ENCODE measurements around the gene ZNF512B.
"Not testable (repeated sequence)": the region's sequence is repeated elsewhere in the genome, so short reads cannot be mapped to it uniquely, and the experiment has no call there.

DNA sequence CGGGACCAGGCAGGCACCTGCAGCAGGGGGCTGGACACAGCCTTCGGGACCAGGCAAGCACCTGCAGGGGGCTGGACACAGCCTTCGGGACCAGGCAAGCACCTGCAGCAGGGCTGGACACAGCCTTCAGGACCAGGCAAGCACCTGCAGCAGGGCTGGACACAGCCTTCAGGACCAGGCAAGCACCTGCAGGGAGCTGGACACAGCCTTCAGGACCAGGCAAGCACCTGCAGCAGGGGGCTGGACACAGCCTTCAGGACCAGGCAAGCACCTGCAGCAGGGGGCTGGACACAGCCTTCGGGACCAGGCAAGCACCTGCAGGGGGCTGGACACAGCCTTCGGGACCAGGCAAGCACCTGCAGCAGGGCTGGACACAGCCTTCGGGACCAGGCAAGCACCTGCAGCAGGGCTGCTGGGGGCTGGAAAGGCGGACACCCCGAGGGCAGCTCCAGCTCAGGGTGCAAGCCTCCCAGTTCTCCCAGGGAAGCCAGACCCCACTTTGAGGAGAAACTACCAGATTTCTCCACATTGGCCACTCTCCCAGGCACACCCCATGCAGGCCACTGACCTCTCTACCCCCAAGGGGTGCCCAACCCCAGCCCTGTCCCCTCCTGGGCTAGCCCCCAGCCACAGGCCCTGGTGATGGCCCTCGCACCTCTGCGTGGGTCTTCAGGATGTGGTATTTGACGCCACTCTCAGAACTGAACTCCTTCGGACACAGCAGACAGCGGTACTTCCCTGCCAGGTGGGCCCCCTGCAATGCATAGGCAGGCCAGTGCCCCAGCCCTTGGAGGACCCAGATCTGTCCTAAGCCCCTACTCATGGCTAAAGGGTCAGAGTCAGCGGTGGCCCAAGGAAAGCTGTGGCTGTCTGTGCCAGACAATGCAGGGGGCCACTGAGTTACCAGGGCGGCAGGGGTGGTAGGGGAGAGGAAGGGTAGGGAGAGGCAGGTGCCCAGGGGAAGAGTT is 8.8 kb downstream of the ZNF512B start:
- TF ChIP-seq, protein P1, sequence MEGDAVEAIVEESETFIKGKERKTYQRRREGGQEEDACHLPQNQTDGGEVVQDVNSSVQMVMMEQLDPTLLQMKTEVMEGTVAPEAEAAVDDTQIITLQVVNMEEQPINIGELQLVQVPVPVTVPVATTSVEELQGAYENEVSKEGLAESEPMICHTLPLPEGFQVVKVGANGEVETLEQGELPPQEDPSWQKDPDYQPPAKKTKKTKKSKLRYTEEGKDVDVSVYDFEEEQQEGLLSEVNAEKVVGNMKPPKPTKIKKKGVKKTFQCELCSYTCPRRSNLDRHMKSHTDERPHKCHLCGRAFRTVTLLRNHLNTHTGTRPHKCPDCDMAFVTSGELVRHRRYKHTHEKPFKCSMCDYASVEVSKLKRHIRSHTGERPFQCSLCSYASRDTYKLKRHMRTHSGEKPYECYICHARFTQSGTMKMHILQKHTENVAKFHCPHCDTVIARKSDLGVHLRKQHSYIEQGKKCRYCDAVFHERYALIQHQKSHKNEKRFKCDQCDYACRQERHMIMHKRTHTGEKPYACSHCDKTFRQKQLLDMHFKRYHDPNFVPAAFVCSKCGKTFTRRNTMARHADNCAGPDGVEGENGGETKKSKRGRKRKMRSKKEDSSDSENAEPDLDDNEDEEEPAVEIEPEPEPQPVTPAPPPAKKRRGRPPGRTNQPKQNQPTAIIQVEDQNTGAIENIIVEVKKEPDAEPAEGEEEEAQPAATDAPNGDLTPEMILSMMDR (IDR thresholded peaks at IDR 0.05) = not testable (repeated sequence)
- TF ChIP-seq EZH2 (IDR thresholded peaks at IDR 0.05; ENCODE audit: borderline replicate concordance, insufficient read depth, low read depth, low read length, poor library complexity, severe bottlenecking) = not testable (repeated sequence)

Measured in B cell (primary cell).